K562 (cell line): ENCODE data around the gene SP2. TPM values are rescaled to one million over a fixed set of nuclear protein-coding genes. Genes with fewer than 3 reads are reported as not detected.
A peak's percentile ranks its signal among the peaks of the same experiment; 100 is the strongest.

Experiments used
- CTCFL ChIP-seq: IDR thresholded peaks from 2 replicates; pipeline ENCODE4 v1.6.1; 2011; ENCODE audit warnings: borderline replicate concordance, low read depth, mild to moderate bottlenecking, moderate library complexity, low read length; ENCODE audit not compliant: insufficient read depth, poor library complexity, severe bottlenecking
- DMBX1 ChIP-seq: fragments of 250-450 bp; sonication (Bioruptor Pico); IDR thresholded peaks from 2 replicates; pipeline ENCODE4 v1.8.0; 2022; ENCODE audit warnings: inconsistent platforms, mild to moderate bottlenecking, moderate library complexity, borderline replicate concordance
- HMBOX1 ChIP-seq: sonication (generic); IDR thresholded peaks from 2 replicates; pipeline ENCODE4 v1.6.1; 2016
- MAFF ChIP-seq: IDR thresholded peaks from 2 replicates; pipeline ENCODE4 v1.6.1; 2012; ENCODE audit warnings: low read length, improper control_type of control experiment
- NEUROD1 ChIP-seq: fragments of 150-350 bp; IDR thresholded peaks from 2 replicates; pipeline ENCODE4 v1.6.1; 2014; ENCODE audit warnings: borderline replicate concordance, low read length, low read depth; ENCODE audit not compliant: partially characterized antibody
- RBFOX2 ChIP-seq: fragments of 200-400 bp; formaldehyde crosslinking; IDR thresholded peaks from 2 replicates; pipeline ENCODE4 v1.6.1; 2017; ENCODE audit warnings: low read depth, mild to moderate bottlenecking, low read length, moderate library complexity
- RFX7 ChIP-seq: fragments of 250-450 bp; sonication (Bioruptor Pico); IDR thresholded peaks from 2 replicates; pipeline ENCODE4 v1.5.1; 2021; ENCODE audit warnings: mild to moderate bottlenecking
- SMAD1 ChIP-seq: fragments of 150-350 bp; IDR thresholded peaks from 2 replicates; pipeline ENCODE4 v1.6.1; 2014; ENCODE audit warnings: low read length, low read depth; ENCODE audit not compliant: partially characterized antibody
- TEAD1 ChIP-seq, 2 experiments: fragments of 450-650 bp in 1 of 2; sonication (generic) in 1 of 2; formaldehyde crosslinking; IDR thresholded peaks; 2 replicates each; pipeline versions ENCODE4 v1.4.0 to v1.8.0; 2020 to 2022; ENCODE audit warnings: mild to moderate bottlenecking in 2 of 2, missing genetic modification reagents in 1 of 2
- TSC22D4 ChIP-seq: fragments of 450-650 bp; IDR thresholded peaks from 2 replicates; pipeline ENCODE4 v1.6.1; 2016; ENCODE audit warnings: missing genetic modification characterization, missing biosample characterization, control low read depth
- ZBTB1 ChIP-seq: sonication (generic); formaldehyde crosslinking; IDR thresholded peaks from 2 replicates; pipeline ENCODE4 v1.8.1; 2023; ENCODE audit warnings: missing genetic modification reagents, low read depth, mild to moderate bottlenecking, borderline replicate concordance
- ZNF436 ChIP-seq: fragments of 250-450, 450-650 bp; sonication (Bioruptor Pico); formaldehyde crosslinking; IDR thresholded peaks from 2 replicates; pipeline ENCODE4 v1.7.0; 2020; ENCODE audit warnings: mild to moderate bottlenecking
- polyA plus RNA-seq, 8 experiments: library from polyadenylated mRNA; depleted of rRNA in 4 of 8; stranded (reverse) in 5 of 8; unstranded in 3 of 8; fragments of >200 nt; fragmentation: Nextera tagmentation in 2 of 8; fragmentation: Illumina TruSeq in 1 of 8; extraction: Ambion mirVana in 2 of 8; extraction: Trizol in 1 of 8; gene quantifications; 2 replicates each; pipeline versions ENCODE4 v1.2.1 to v1.2.3, GENCODE V29; 2011 to 2014; ENCODE audit warnings: inconsistent platforms in 1 of 8, missing spikeins in 1 of 8
- total RNA-seq, 7 experiments: library from RNA; depleted of rRNA in 6 of 7; stranded (reverse); fragments of >200 nt in 6 of 7; fragmentation: Illumina TruSeq in 2 of 7; extraction: Trizol in 2 of 7; gene quantifications; 2 replicates each; pipeline versions ENCODE4 v1.2.1 to v1.2.3, GENCODE V29; 2011 to 2021; ENCODE audit warnings: low replicate concordance in 1 of 7
- TF ChIP-seq, protein P1 (sequence below): sonication (generic); formaldehyde crosslinking; IDR thresholded peaks from 2 replicates; pipeline ENCODE4 v1.4.0; 2020; ENCODE audit warnings: mild to moderate bottlenecking, missing genetic modification reagents
- TF ChIP-seq, protein P2 (sequence below), 2 experiments: IDR thresholded peaks; 2 replicates each; pipeline ENCODE4 v1.6.1; 2012; ENCODE audit warnings: improper control_type of control experiment in 2 of 2, low read depth in 2 of 2, low read length in 2 of 2, borderline replicate concordance in 1 of 2
- TF ChIP-seq, protein P3 (sequence below): fragments of 450-650 bp; IDR thresholded peaks from 2 replicates; pipeline ENCODE4 v1.6.1; 2016; ENCODE audit warnings: mild to moderate bottlenecking

Gene SP2
- total and polyA plus RNA-seq, 9 of the 15 experiments (the other 6 are each of a cell fraction or from before 2014, with no cell fraction given): 0.77 to 22.3 (median 2.3) TPM

DNA sequence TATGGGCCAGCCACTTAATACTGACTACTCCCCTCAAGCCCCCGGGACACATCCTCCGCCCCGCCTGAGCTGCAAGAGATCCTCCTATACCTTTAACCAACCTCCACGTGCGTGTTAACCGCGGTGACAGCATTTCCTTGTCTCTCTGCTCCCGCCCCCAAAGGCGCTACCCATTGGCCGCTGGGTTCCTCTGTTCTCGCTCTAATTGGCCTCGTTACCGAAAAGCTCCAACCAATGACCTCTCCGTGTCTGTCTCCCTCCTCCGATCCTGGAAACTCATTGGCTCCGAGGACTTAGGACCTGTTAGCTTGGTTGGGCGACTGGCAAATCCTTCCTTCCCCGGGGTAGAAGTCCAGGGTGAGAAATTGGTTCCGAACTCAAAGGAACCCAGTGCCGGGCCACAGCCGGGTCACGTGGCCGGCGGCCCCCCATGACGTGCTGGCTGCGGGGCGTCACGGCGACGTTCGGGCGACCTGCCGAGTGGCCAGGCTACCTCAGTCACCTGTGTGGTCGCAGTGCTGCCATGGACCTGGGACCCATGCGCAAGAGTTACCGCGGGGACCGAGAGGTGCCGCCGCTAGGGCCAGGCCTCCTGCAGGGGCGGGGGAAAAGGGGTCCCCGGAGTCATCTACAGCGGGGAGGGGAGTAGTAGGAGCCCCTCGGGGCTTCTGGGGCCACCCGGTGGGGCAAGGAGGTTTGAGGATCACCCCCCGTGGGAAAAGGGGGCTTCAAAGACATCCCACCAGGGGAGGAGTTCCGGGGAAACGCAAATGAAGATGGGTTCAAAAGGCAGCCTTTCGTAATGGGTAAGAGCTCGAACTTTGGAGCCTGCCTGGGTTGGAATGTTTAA, 45.4 kb downstream of the SP2 start, which contains the start of gene PNPO (continued):
- TF ChIP-seq HMBOX1: peak; percentile 90
- no peak for TF ChIP-seq TSC22D4 (tag)
- TF ChIP-seq RFX7 (CRISPR knock-in tag): no peak
- TF ChIP-seq, protein P1, sequence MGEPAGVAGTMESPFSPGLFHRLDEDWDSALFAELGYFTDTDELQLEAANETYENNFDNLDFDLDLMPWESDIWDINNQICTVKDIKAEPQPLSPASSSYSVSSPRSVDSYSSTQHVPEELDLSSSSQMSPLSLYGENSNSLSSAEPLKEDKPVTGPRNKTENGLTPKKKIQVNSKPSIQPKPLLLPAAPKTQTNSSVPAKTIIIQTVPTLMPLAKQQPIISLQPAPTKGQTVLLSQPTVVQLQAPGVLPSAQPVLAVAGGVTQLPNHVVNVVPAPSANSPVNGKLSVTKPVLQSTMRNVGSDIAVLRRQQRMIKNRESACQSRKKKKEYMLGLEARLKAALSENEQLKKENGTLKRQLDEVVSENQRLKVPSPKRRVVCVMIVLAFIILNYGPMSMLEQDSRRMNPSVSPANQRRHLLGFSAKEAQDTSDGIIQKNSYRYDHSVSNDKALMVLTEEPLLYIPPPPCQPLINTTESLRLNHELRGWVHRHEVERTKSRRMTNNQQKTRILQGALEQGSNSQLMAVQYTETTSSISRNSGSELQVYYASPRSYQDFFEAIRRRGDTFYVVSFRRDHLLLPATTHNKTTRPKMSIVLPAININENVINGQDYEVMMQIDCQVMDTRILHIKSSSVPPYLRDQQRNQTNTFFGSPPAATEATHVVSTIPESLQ (CRISPR knock-in tag): peak; percentile 86
- TF ChIP-seq ZBTB1 (CRISPR knock-in tag): peak; percentile 64; the same call in 1 of the 2 replicates
- peak in 1 of 2 experiments; percentile 48; a peak in 2 of 4 replicates for TF ChIP-seq TEAD1 (CRISPR knock-in tag; IDR thresholded peaks at IDR 0.05)
- TF ChIP-seq, protein P2, sequence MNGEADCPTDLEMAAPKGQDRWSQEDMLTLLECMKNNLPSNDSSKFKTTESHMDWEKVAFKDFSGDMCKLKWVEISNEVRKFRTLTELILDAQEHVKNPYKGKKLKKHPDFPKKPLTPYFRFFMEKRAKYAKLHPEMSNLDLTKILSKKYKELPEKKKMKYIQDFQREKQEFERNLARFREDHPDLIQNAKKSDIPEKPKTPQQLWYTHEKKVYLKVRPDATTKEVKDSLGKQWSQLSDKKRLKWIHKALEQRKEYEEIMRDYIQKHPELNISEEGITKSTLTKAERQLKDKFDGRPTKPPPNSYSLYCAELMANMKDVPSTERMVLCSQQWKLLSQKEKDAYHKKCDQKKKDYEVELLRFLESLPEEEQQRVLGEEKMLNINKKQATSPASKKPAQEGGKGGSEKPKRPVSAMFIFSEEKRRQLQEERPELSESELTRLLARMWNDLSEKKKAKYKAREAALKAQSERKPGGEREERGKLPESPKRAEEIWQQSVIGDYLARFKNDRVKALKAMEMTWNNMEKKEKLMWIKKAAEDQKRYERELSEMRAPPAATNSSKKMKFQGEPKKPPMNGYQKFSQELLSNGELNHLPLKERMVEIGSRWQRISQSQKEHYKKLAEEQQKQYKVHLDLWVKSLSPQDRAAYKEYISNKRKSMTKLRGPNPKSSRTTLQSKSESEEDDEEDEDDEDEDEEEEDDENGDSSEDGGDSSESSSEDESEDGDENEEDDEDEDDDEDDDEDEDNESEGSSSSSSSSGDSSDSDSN (IDR thresholded peaks at IDR 0.05; ENCODE audit: borderline replicate concordance in 1 of 2, low read depth in 2 of 2, low read length in 2 of 2): 0 out of 4 replicates have a peak, but pooled peaks have one; percentile 53 to 62
- TF ChIP-seq, protein P3, sequence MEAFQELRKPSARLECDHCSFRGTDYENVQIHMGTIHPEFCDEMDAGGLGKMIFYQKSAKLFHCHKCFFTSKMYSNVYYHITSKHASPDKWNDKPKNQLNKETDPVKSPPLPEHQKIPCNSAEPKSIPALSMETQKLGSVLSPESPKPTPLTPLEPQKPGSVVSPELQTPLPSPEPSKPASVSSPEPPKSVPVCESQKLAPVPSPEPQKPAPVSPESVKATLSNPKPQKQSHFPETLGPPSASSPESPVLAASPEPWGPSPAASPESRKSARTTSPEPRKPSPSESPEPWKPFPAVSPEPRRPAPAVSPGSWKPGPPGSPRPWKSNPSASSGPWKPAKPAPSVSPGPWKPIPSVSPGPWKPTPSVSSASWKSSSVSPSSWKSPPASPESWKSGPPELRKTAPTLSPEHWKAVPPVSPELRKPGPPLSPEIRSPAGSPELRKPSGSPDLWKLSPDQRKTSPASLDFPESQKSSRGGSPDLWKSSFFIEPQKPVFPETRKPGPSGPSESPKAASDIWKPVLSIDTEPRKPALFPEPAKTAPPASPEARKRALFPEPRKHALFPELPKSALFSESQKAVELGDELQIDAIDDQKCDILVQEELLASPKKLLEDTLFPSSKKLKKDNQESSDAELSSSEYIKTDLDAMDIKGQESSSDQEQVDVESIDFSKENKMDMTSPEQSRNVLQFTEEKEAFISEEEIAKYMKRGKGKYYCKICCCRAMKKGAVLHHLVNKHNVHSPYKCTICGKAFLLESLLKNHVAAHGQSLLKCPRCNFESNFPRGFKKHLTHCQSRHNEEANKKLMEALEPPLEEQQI: no peak
- peak; percentile 14; the same call in 1 of the 2 replicates for TF ChIP-seq MAFF
- no peak for TF ChIP-seq SMAD1
- TF ChIP-seq RBFOX2: peak; percentile 94
- no peak for TF ChIP-seq ZNF436 (CRISPR knock-in tag)
- TF ChIP-seq CTCFL: no peak
- peak; percentile 52; the same call in 1 of the 2 replicates for TF ChIP-seq DMBX1 (CRISPR knock-in tag)
- peak; percentile 97 for TF ChIP-seq NEUROD1
